Measurements from ENCODE around the gene ABI1. TPM values are rescaled to one million over a fixed set of nuclear protein-coding genes. Genes with fewer than 3 reads are reported as not detected.

ABI1 gene
- total and polyA plus RNA-seq, 9 of the 15 experiments (the other 6 are each of a cell fraction or from before 2014, with no cell fraction given), result 22.1 to 52.3 (median 39.0) TPM

GRCh38 chr10:26860443-26861204, at the start of gene ABI1 (continued):
- TF ChIP-seq ZNF507 (tag; conservative IDR thresholded peaks at IDR 0.05) (no peak), EZH2 (IDR thresholded peaks at IDR 0.05; ENCODE audit: borderline replicate concordance, low read depth, low read length) (no peak), TEAD2 (tag; IDR thresholded peaks at IDR 0.05) (no peak), TAF1 (IDR thresholded peaks at IDR 0.05; ENCODE audit: control insufficient read depth, extremely low read depth, insufficient read depth, low read length, severe bottlenecking) (peak; percentile 67), NUFIP1 (IDR thresholded peaks at IDR 0.05; ENCODE audit: partially characterized antibody) (no peak), IRF9 (tag; IDR thresholded peaks at IDR 0.05) (no peak), YBX1 (IDR thresholded peaks at IDR 0.05) (no peak), CEBPZ (IDR thresholded peaks at IDR 0.05; ENCODE audit: borderline replicate concordance, low read depth, low read length) (no peak), ZBTB9 (CRISPR knock-in tag; IDR thresholded peaks at IDR 0.05) (no peak), JUND (IDR thresholded peaks at IDR 0.05; ENCODE audit: borderline replicate concordance, low read depth, low read length) (no peak; the same call in 1 of the 2 replicates), JUND (tag; IDR thresholded peaks at IDR 0.05; ENCODE audit: borderline replicate concordance, low read depth, low read length) (no peak; the same call in 2 of the 3 replicates), ERF (CRISPR knock-in tag; IDR thresholded peaks at IDR 0.05) (no peak), TFAP4 (CRISPR knock-in tag; IDR thresholded peaks at IDR 0.05; ENCODE audit: borderline replicate concordance) (peak; percentile 66; the same call in 1 of the 2 replicates), PBX2 (CRISPR knock-in tag; IDR thresholded peaks at IDR 0.05; ENCODE audit: low read depth) (no peak), PBX2 (tag; conservative IDR thresholded peaks at IDR 0.05; ENCODE audit: low read depth) (no peak), KLF6 (CRISPR knock-in tag; IDR thresholded peaks at IDR 0.05; ENCODE audit: borderline replicate concordance) (no peak), CHD1 (IDR thresholded peaks at IDR 0.05; ENCODE audit: low read length) (no peak), ZKSCAN1 (IDR thresholded peaks at IDR 0.05; ENCODE audit: low read depth, low read length) (0 out of 2 replicates have a peak, but pooled peaks have one; percentile 11)
